CD4-positive, alpha-beta T cell treated with Interleukin-12 subunit alpha and Interleukin-12 subunit beta, for 1 hour (primary cell): ENCODE results near the gene NPIPA3.
"Not testable (repeated sequence)": the region's sequence is repeated elsewhere in the genome, so short reads cannot be mapped to it uniquely, and the experiment has no call there.

Experiments
- DNase-seq: peaks from one replicate; pipeline ENCODE4 v3.0.0-alpha.2; 2020

The NPIPA3 gene

GRCh38 chr16:14703156-14704011 lies at the start of gene NPIPA3:
TSS of gene NPIPA3 (plus strand) at chr16:14703411. CDS start at chr16:14708944, 5,533 bp downstream.
- DNase-seq, result not testable (repeated sequence)

- DNase-seq, result no peak
These were observed 45.1 kb upstream of the NPIPA3 start for GRCh38 chr16:14658063-14658462.

GRCh38 chr16:14667347-14668266 lies 35.6 kb upstream of the NPIPA3 start:
- DNase-seq, result no peak

DNA sequence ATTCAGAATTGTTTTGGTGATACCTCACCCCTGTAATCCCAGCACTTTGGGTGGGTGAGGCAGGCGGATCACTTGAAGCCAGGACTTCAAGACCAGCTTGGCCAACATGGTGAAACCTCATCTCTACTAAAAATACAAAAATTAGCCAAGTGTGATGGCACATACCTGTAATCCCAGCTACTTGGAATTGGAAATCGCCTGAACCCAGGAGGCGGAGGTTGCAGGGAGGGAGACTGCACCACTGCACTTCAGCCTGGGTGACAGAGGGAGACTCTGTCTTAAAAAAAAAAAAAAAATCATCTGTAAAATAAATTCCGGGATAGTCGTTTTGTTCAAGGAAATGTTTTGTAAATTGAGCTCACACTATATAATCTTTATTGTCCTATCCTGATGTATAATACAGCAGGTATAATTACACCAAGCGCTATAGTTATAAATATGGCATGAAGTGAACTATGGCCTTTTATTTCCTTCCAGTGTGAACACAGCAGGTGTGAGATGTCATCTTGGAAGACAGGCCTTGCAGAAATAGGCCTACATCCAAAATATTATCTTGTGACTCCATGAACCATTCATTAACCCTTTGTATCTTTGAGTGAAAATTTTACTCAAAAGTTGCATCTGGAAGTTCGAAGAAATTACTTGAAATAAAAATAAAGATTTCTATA lies 34.5 kb upstream of the NPIPA3 start:
- no peak for DNase-seq

DNA sequence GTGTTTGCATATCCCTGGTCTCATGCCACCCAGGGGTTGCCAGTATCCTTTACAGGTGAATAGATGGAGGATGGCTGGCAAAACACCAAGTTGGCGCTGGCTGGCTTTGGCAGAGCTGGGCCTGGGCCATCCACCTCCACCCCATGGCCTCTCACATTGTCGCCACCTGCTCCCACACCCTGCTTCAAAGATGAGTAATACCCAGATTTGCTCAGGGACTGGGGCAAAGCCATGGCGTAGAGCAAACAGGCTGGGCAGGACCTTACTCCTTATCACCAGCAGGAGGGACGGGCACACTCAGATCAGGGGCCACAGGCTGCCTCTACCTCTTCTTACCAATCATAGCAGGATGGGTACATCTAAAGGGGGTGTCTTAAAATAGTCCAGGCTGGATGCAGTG lies 33.4 kb upstream of the NPIPA3 start:
- no peak for DNase-seq

DNA sequence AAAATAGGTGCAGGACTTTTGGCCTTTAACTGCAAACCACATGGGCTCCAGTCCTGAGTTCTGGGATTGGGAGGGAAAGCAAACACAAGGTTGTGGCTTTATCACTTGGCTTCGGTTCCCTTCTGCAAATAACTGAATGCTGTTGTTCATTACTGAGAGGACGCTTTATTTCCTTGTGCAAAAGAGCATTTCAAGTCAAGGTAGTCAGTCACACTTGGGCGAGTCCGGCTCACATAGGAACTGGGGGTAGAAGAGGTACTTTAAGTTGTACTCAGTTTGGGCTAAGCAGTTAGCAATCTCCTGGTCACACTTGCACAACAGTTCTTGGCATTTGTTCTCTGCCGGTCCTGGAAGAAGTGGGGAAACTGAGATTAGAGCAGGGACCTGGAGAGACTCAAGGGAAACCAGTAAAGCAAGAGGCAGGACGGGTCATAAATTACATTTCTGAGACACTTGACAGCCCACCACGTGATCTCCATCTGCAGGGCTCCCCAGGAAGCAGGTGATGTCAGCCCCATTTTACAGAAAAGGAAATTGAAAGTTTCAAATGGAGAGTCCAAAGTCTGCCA lies 30.7 kb upstream of the NPIPA3 start:
- DNase-seq, result no peak

DNA sequence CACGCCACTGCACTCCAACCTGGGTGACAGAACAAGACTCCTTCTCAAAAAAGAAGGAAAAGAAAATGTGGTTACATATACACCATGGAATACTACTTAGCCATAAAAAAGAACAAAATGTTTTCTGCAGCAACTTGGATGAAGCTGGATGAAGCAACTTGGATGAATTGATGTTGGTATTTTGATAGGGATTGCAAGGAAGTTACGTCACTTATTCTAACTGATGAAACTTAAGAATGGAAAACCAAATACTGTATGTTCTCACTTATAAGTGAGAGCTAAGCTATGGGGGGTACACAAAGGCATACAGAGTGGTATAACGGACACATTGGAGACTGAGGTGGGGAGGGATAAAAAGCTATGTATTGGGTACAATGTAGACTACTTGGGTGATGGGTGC lies 26.6 kb upstream of the NPIPA3 start:
- no peak for DNase-seq

- DNase-seq, result no peak
These were observed 25.6 kb upstream of the NPIPA3 start for GRCh38 chr16:14677627-14678026.

GRCh38 chr16:14678748-14679497 lies 24.3 kb upstream of the NPIPA3 start:
- no peak for DNase-seq

DNA sequence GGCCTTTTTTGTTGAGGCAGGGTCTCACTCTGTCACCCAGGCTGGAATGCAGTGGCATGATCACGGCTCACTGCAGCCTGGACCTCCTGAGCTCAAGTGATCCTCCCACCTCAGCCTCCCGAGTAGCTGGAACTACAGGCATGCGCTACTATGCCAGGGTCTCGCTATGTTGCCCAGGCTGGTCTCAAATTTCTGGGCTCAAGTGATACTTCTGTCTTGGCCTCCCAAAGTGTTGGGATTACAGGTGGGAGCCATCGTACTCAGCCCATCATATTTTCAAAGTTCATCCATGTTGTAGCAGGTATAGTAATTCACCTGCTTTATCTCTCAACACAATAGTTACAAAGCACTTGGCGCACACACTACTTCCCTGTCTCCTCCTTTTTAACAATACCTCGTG lies 22.8 kb upstream of the NPIPA3 start:
- not testable (repeated sequence) for DNase-seq

DNA sequence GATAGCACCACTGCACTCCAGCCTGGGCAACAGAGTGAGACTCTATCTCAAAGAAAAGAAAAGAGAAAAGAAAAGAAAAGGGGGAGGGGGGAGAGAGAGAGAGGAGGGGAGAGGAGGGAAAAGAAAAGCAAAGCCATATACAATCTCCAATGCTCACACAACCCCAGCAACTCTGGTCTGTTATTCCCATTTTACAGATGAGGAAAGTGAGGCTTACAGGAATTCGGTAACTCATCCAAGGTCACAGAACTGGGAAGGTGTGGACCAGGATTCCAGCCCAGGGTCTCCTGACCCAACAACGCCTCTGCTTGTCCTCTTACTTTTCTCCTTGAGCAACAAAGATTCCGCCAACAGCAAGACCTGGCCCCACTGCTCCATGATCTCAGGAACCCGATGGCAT lies 22.1 kb upstream of the NPIPA3 start:
- DNase-seq, result no peak

- DNase-seq, result no peak
These were observed 21.1 kb upstream of the NPIPA3 start for GRCh38 chr16:14682121-14682520.

DNA sequence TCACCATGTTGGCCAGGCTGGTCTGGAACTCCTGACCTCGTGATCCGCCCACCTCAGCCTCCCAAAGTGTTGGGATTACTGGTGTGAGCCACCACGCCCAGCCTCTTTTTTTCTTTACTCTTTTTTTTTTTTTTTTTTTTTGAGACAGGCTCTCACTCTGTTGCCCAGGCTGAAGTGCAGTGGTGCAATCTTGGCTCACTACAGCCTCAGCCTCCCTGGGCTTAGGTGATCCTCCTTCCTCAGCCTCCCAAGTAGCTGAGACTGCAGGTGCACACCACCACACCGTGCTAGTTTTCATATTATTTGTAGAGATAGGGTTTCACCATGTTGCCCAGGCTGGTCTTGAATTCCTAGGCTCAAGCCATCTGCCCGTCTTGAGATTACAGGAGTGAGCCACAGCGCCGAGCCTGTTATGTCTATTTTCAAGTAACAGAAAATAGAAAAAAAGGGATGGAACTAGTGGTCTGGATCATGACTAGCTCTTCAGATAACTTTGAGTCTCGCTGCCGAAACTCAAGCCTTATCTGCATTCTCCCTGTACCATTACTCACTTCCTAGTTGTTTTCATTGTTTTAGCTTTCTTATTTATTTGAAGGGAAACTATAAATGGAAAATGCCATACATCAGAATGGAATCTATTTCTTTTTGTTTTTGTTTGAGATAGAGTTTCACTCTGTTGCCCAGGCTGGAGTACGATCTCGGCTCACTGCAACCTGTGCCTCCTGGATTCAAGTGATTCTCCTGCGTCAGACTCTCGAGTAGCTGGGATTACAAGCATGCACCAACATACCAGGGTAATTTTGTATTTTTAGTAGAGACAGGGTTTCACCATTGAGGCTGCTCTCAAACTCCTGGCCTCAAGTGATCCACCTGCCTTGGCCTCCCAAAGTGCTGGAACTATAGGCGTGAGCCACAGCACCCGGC lies 17.1 kb upstream of the NPIPA3 start:
- not testable (repeated sequence) for DNase-seq

DNA sequence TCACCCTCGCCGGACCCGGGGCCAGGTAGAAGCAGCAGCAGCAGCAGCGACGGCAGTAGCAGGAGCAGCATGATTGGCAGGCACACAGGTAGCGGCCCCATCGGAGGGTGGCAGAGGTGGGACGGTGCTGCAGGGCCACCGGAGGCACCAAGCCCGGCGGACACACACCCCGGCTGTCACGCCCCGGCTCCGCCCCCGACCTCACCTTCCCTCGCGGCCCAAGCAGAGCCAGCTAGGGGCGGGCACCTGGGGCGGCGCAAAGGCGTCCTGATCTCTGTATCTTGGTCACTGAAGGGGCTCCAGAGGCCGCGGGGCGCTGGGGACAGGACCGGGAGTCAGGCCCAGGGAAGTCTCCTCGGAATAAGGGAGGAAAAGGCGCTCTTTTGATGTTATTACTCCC lies 9.1 kb upstream of the NPIPA3 start, which contains the start of gene PLA2G10:
PLA2G10 (minus strand) TSS at position 180 of the 400 bp plus-strand sequence; CDS start at position 101, 79 bp downstream.
- not testable (repeated sequence) for DNase-seq

- not testable (repeated sequence) for DNase-seq
These were observed 1.4 kb upstream of the NPIPA3 start for GRCh38 chr16:14701859-14702258.

DNA sequence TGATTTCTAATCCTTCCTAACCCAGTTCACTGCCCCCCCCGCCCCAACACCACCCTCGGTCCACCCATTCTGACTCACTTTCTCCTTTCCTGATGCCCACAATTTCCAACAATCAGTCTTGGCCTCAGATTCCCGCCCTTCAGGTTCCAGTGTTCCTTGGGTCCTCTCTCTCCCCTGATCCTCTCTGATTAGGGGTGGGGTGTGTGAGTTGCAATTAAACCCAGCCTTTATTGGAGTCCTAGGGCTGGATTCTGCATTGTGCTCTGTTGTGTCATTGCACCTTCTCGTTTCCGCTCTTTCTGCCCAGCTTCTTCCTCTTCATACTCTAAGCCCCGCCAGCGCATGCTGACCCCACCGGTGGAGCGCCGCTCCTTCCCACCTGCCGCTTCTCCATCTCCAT lies 539 bp upstream of the NPIPA3 start:
- DNase-seq, result not testable (repeated sequence)

DNA sequence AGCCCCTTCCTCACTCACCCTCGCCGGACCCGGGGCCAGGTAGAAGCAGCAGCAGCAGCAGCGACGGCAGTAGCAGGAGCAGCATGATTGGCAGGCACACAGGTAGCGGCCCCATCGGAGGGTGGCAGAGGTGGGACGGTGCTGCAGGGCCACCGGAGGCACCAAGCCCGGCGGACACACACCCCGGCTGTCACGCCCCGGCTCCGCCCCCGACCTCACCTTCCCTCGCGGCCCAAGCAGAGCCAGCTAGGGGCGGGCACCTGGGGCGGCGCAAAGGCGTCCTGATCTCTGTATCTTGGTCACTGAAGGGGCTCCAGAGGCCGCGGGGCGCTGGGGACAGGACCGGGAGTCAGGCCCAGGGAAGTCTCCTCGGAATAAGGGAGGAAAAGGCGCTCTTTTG lies 30.0 kb downstream of the NPIPA3 start:
- not testable (repeated sequence) for DNase-seq

GRCh38 chr16:14740832-14741385 lies 37.7 kb downstream of the NPIPA3 start:
- not testable (repeated sequence) for DNase-seq

- not testable (repeated sequence) for DNase-seq
These were observed 38.6 kb downstream of the NPIPA3 start for GRCh38 chr16:14741794-14742193.
